PC-9 (cell line): Measurements from ENCODE around the gene LSS.

Source experiments
- EZH2 ChIP-seq: fragments of 200-600 bp; sonication (generic); IDR thresholded peaks from 2 replicates; pipeline ENCODE4 v1.8.0; 2017; ENCODE audit warnings: antibody characterized with exemption, low read depth
- TF ChIP-seq, protein P1 (sequence below): fragments of 200-600 bp; sonication (generic); conservative IDR thresholded peaks from 2 replicates; pipeline ENCODE4 v1.6.1; 2017; ENCODE audit warnings: mixed run types, antibody characterized with exemption, mild to moderate bottlenecking, moderate library complexity

DNA sequence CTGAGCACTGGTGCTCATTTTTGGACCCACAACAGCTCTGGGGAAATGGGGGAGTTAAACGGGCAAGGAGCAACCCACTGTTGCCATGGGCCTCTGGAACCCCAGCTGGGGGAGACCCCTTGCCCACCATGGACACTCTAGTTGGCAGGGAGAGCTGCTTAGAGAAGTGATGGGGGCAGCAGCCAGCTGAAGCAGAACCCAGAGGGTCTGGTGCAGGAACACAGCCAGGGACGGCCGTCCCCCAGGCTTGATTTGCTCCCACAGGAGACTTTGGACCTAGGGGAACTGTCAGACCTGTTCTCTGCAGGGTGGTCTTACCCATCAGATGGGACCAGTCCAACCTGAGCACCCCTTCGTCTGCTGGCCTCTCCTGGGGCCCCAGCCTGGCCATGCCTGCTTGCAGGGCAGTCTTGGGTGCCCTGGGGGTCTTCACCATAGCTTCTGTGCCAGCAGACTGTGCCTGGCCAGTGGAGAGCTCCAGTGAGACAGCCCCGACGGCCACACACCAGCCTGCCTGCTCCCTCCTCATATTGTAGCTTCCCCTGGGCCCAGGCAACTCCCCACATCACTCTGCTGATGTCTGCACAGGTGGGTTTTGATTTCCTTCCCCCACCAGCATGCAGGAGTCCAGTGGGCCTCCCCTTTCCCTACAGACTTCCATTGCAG, 55.6 kb downstream of the LSS start:
- TF ChIP-seq, protein P1, sequence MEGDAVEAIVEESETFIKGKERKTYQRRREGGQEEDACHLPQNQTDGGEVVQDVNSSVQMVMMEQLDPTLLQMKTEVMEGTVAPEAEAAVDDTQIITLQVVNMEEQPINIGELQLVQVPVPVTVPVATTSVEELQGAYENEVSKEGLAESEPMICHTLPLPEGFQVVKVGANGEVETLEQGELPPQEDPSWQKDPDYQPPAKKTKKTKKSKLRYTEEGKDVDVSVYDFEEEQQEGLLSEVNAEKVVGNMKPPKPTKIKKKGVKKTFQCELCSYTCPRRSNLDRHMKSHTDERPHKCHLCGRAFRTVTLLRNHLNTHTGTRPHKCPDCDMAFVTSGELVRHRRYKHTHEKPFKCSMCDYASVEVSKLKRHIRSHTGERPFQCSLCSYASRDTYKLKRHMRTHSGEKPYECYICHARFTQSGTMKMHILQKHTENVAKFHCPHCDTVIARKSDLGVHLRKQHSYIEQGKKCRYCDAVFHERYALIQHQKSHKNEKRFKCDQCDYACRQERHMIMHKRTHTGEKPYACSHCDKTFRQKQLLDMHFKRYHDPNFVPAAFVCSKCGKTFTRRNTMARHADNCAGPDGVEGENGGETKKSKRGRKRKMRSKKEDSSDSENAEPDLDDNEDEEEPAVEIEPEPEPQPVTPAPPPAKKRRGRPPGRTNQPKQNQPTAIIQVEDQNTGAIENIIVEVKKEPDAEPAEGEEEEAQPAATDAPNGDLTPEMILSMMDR = no peak
- TF ChIP-seq EZH2 = no peak
